PC-9 (cell line): Measurements from ENCODE around the gene MANSC4. TPM values are rescaled to one million over a fixed set of nuclear protein-coding genes. Genes with fewer than 3 reads are reported as not detected.

Source experiments
- BruUV-seq: library from RNA; stranded (reverse); fragments of 400-500 nt; replicated peaks from 2 replicates; lab custom pipeline; 2021; lab: Mats Ljungman, UMichigan
- CTCF ChIA-PET: fragments of 300-600 bp; sonication (Branson Sonifier 250); formaldehyde crosslinking; loops from one replicate; lab custom pipeline; 2022; ENCODE audit warnings: antibody characterized with exemption; lab: Charles Lee
- POLR2A ChIA-PET: fragments of 300-600 bp; sonication (Branson Sonifier 250); formaldehyde crosslinking; loops from one replicate; lab custom pipeline; 2022; ENCODE audit warnings: antibody characterized with exemption; ENCODE audit not compliant: unreplicated experiment; lab: Charles Lee
- DNase-seq, 2 experiments: peaks; one replicate each; pipeline versions ENCODE4 v3.0.0 to v3.0.0-alpha.2; 2015 to 2022; ENCODE audit warnings: mixed read lengths in 1 of 2
- H2AFZ ChIP-seq: fragments of 200-600 bp; sonication (generic); 2 replicates; pipeline ENCODE4 v1.8.1; 2017; ENCODE audit warnings: antibody characterized with exemption
- H3F3A ChIP-seq: fragments of 200-600 bp; sonication (generic); 2 replicates; pipeline ENCODE4 v1.8.1; 2017; ENCODE audit warnings: antibody characterized with exemption, mild to moderate bottlenecking, low read depth; ENCODE audit not compliant: insufficient read depth
- H3K27ac ChIP-seq: fragments of 200-600 bp; sonication (generic); 2 replicates; pipeline ENCODE4 v1.6.1; 2016; ENCODE audit warnings: mixed run types
- H3K27me3 ChIP-seq: fragments of 200-600 bp; sonication (generic); 2 replicates; pipeline ENCODE4 v1.6.1; 2016; ENCODE audit warnings: low read depth, mixed run types; ENCODE audit not compliant: insufficient read depth
- H3K36me3 ChIP-seq: fragments of 200-600 bp; sonication (generic); 2 replicates; pipeline ENCODE4 v1.6.1; 2016; ENCODE audit warnings: low read depth, mixed run types
- H3K4me1 ChIP-seq: fragments of 200-600 bp; sonication (generic); replicated peaks from 2 replicates; pipeline ENCODE4 v1.6.1; 2016; ENCODE audit warnings: mixed run types; ENCODE audit not compliant: insufficient read depth
- H3K4me2 ChIP-seq: fragments of 200-600 bp; sonication (generic); 2 replicates; pipeline ENCODE4 v1.6.1; 2017; ENCODE audit warnings: mixed run types
- H3K4me3 ChIP-seq: fragments of 200-600 bp; sonication (generic); 2 replicates; pipeline ENCODE4 v1.6.1; 2016; ENCODE audit warnings: mixed run types
- H3K79me2 ChIP-seq: fragments of 200-600 bp; sonication (generic); 2 replicates; pipeline ENCODE4 v1.6.1; 2017; ENCODE audit warnings: low read depth, mixed run types
- H3K9me2 ChIP-seq: fragments of 200-600 bp; sonication (generic); 2 replicates; pipeline ENCODE4 v1.8.1; 2017; ENCODE audit warnings: mild to moderate bottlenecking; ENCODE audit not compliant: insufficient read depth
- H3K9me3 ChIP-seq: fragments of 200-600 bp; sonication (generic); 2 replicates; pipeline ENCODE4 v1.8.1; 2016; ENCODE audit warnings: low read depth; ENCODE audit not compliant: insufficient read depth
- H4K20me1 ChIP-seq: fragments of 200-600 bp; sonication (generic); 2 replicates; pipeline ENCODE4 v1.8.1; 2017; ENCODE audit not compliant: insufficient read depth
- CTCF ChIP-seq: fragments of 200-600 bp; sonication (generic); conservative IDR thresholded peaks from 2 replicates; pipeline ENCODE4 v1.6.1; 2017; ENCODE audit warnings: mixed run types, antibody characterized with exemption, mild to moderate bottlenecking, moderate library complexity
- EZH2 ChIP-seq: fragments of 200-600 bp; sonication (generic); IDR thresholded peaks from 2 replicates; pipeline ENCODE4 v1.8.0; 2017; ENCODE audit warnings: antibody characterized with exemption, low read depth
- intact Hi-C: fragments of 100-400 bp; cut with micrococcal nuclease; formaldehyde crosslinking; loops from one replicate; pipeline ENCODE4 v1.10.0; 2022; ENCODE audit not compliant: unreplicated experiment
- total RNA-seq: library from RNA; stranded (reverse); gene quantifications from 2 replicates; pipeline ENCODE4 v1.2.3, GENCODE V29; 2021

Gene MANSC4
- total RNA-seq, 1 experiment from 2014 or later: not detected

GRCh38 chr12:27730097-27730588, 49.9 kb downstream of the MANSC4 start:
- peaks cover 3% of the 10 kb centered on the region for H3K79me2 ChIP-seq
- no peaks in the 10 kb centered on the region for H3K9me3 ChIP-seq
- DNase-seq: no peak
- H3K4me3 ChIP-seq: no peak overlapping the region
- no peaks in the 10 kb centered on the region; the same call in 1 of the 2 replicates for H3F3A ChIP-seq
- no peaks in the 10 kb centered on the region for H3K9me2 ChIP-seq
- peaks cover 31% of the 10 kb centered on the region for H3K36me3 ChIP-seq
- ChIA-PET POLR2A (no interaction called here), CTCF (no interaction called here)
- H3K4me1 ChIP-seq: no peaks in the 10 kb centered on the region
- no peak overlapping the region for H3K27ac ChIP-seq
- no peak overlapping the region for H3K4me2 ChIP-seq
- no peaks in the 10 kb centered on the region for H3K27me3 ChIP-seq
- BruUV-seq: no TSS peak
- no peak for TF ChIP-seq CTCF
- TF ChIP-seq EZH2: no peak
- intact Hi-C loops: loop anchor here (5.0 kb wide), 2 partner anchors 52 to 597 kb away; partner anchors contain the start of genes KLHL42 and MANSC4
- H2AFZ ChIP-seq: no peak overlapping the region
- no peaks in the 10 kb centered on the region for H4K20me1 ChIP-seq

- no peak for DNase-seq
- no peak overlapping the region for H3K4me2 ChIP-seq
- ChIA-PET CTCF (interaction anchor here (0.7 kb wide), 1 partner anchor 1289 kb away, joined by 5 read pairs; no protein-coding TSS in a partner anchor), POLR2A (interaction anchor here (0.5 to 0.6 kb wide), 2 partner anchors 387 to 1597 kb away, joined by 5 to 9 read pairs; no protein-coding TSS in a partner anchor)
- H3F3A ChIP-seq: no peaks in the 10 kb centered on the region; the same call in 1 of the 2 replicates
- no peaks in the 10 kb centered on the region for H3K9me2 ChIP-seq
- no peaks in the 10 kb centered on the region for H3K9me3 ChIP-seq
- H3K36me3 ChIP-seq: peaks cover 24% of the 10 kb centered on the region
- BruUV-seq: no TSS peak
- H4K20me1 ChIP-seq: no peaks in the 10 kb centered on the region
- intact Hi-C loops: no loop called here
- H3K27ac ChIP-seq: no peak overlapping the region
- H3K79me2 ChIP-seq: no peaks in the 10 kb centered on the region
- no peaks in the 10 kb centered on the region for H3K27me3 ChIP-seq
- no peak overlapping the region for H2AFZ ChIP-seq
- TF ChIP-seq EZH2 (no peak), CTCF (no peak)
- no peaks in the 10 kb centered on the region for H3K4me1 ChIP-seq
- no peak overlapping the region for H3K4me3 ChIP-seq
Observed at GRCh38 chr12:27723212-27723611, 56.8 kb downstream of the MANSC4 start.

Other genes starting within 250 kb of the MANSC4 start
- 0.63 and 1.4 TPM in 2 replicates for gene REP15, start 83.8 kb downstream of the MANSC4 start, total RNA-seq
- gene MRPS35, start 69.4 kb downstream of the MANSC4 start, total RNA-seq: 80.6 and 91.7 TPM in 2 replicates
- 33.6 and 34.5 TPM in 2 replicates for gene KLHL42, start within 50 bp of the MANSC4 start, total RNA-seq
- gene PTHLH, start 192.5 kb upstream of the MANSC4 start, total RNA-seq: 1.6 and 1.9 TPM in 2 replicates